ENCODE data around the gene PRKCB.

PRKCB gene

GRCh38 chr16:23823475-23824384, 12.1 kb upstream of the PRKCB start:
- ChIA-PET CTCF (no interaction called here), POLR2A (no interaction called here)
- DNase-seq (ENCODE audit: low read depth, low spot score): no peak
- H3K4me3 ChIP-seq (ENCODE audit: low read depth, low read length): no peak overlapping the region
- TF ChIP-seq CTCF (IDR thresholded peaks at IDR 0.05; ENCODE audit: insufficient read depth, low read length, missing control alignments): no peak

- POLR2A ChIA-PET: no interaction called here
- no peak for TF ChIP-seq CTCF (IDR thresholded peaks at IDR 0.05; ENCODE audit: insufficient read depth, low read length, missing control alignments)
- DNase-seq (ENCODE audit: low read depth, low spot score): no peak
- H3K4me3 ChIP-seq (ENCODE audit: low read depth, low read length): no peak overlapping the region
- CTCF ChIA-PET: no interaction called here
Observed at GRCh38 chr16:23824909-23825308, 10.9 kb upstream of the PRKCB start.

- H3K4me3 ChIP-seq (ENCODE audit: low read depth, low read length): no peak overlapping the region
- no peak for DNase-seq (ENCODE audit: low read depth, low spot score)
- CTCF ChIA-PET: no interaction called here
- TF ChIP-seq CTCF (IDR thresholded peaks at IDR 0.05; ENCODE audit: insufficient read depth, low read length, missing control alignments): no peak
- POLR2A ChIA-PET: no interaction called here
Observed at GRCh38 chr16:23826528-23827045, 9.2 kb upstream of the PRKCB start.

GRCh38 chr16:23827057-23827456, 8.7 kb upstream of the PRKCB start:
- no peak for TF ChIP-seq CTCF (IDR thresholded peaks at IDR 0.05; ENCODE audit: insufficient read depth, low read length, missing control alignments)
- POLR2A ChIA-PET: no interaction called here
- H3K4me3 ChIP-seq (ENCODE audit: low read depth, low read length): no peak overlapping the region
- no peak for DNase-seq (ENCODE audit: low read depth, low spot score)
- CTCF ChIA-PET: no interaction called here

GRCh38 chr16:23829454-23829853, 6.3 kb upstream of the PRKCB start:
- no peak for TF ChIP-seq CTCF (IDR thresholded peaks at IDR 0.05; ENCODE audit: insufficient read depth, low read length, missing control alignments)
- DNase-seq (ENCODE audit: low read depth, low spot score): no peak
- ChIA-PET CTCF (no interaction called here), POLR2A (no interaction called here)
- no peak overlapping the region for H3K4me3 ChIP-seq (ENCODE audit: low read depth, low read length)

- POLR2A ChIA-PET: no interaction called here
- H3K4me3 ChIP-seq (ENCODE audit: low read depth, low read length): no peak overlapping the region
- CTCF ChIA-PET: no interaction called here
- no peak for TF ChIP-seq CTCF (IDR thresholded peaks at IDR 0.05; ENCODE audit: insufficient read depth, low read length, missing control alignments)
- DNase-seq (ENCODE audit: low read depth, low spot score): no peak
Observed at GRCh38 chr16:23830276-23830675, 5.5 kb upstream of the PRKCB start.

Measured in AG04449 (cell line).